ENCODE measurements around the gene OASL. TPM values are rescaled to one million over a fixed set of nuclear protein-coding genes. Genes with fewer than 3 reads are reported as not detected.

OASL gene
- total RNA-seq, 1 donor from 2014 or later, result 0.94 TPM

DNA sequence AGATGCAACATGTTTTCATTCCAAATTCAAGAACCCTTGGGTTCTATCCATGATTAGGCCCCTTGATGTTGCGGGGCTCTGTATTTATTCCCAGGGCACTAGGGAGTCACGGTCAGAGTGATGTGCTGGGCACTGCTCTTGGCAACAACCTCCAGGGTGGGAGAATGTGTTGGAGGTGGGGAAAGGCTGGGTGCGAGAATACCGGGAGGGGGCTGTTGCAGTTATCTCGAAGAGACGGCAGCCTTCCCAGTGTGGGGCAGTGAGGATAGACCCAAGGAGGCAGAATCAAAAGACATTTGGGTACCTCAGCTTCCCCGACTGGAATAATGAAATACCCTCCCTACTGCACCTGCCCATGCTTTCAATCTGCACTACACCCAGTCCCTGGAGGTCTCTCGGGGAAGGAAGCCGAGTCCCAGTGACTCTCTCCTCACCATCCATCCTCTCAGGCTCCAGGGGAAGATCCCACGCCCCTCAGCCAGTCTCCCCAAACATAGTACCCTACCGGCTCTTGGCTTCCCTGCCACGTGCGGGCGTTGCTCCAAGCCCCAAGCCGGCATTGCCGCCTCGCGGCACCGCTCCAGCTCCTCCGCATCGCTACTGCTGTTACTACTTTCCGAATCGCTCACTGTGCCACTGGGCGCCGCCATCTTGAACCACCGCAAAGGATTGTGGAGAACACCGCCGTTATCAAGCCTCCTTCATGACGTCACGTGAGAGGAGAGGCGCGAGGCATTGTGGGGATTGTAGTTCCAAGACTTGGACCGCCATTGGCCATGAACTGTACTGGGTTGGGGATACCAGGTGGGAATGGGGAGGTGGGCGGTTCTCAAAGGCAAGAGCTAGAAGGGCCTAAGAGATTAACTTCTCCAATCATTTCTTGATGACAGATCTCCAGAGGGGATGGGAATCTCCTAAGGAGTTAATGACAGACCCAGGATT, 22.9 kb downstream of the OASL start, which contains the start of gene C12orf43:
Gene C12orf43, minus strand, starts transcription at position 663 of the 942 bp plus-strand sequence. Its CDS starts 13 bp downstream, at position 650.
- DNase-seq (ENCODE audit: low read depth), result peak; percentile 80

DNA sequence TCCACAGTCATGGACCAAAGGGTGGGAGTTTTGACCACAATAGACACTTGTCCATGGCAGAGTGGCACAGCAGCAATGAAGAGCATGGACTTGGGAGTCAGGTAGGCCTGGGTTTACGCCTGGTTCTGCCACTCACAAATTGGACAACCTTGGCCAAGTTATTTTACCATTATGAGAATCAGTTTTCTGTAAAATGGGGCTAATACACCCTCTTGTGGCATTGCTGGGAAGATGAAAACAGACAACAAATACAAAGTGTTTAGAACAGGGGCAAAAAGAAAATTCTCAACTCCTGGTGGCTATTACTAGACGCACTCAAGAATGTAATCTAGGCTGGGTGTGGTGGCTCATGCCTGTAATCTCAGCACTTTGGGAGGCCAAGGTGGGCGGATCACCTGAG, 25.3 kb downstream of the OASL start:
- DNase-seq (ENCODE audit: low read depth), result no peak

GRCh38 chr12:121011820-121012219, 27.2 kb downstream of the OASL start:
- DNase-seq (ENCODE audit: low read depth), result no peak

GRCh38 chr12:121010860-121011259, 28.2 kb downstream of the OASL start:
- no peak for DNase-seq (ENCODE audit: low read depth)

- DNase-seq (ENCODE audit: low read depth), result peak; percentile 68
Observed at GRCh38 chr12:121009741-121010140, 29.3 kb downstream of the OASL start.

DNA sequence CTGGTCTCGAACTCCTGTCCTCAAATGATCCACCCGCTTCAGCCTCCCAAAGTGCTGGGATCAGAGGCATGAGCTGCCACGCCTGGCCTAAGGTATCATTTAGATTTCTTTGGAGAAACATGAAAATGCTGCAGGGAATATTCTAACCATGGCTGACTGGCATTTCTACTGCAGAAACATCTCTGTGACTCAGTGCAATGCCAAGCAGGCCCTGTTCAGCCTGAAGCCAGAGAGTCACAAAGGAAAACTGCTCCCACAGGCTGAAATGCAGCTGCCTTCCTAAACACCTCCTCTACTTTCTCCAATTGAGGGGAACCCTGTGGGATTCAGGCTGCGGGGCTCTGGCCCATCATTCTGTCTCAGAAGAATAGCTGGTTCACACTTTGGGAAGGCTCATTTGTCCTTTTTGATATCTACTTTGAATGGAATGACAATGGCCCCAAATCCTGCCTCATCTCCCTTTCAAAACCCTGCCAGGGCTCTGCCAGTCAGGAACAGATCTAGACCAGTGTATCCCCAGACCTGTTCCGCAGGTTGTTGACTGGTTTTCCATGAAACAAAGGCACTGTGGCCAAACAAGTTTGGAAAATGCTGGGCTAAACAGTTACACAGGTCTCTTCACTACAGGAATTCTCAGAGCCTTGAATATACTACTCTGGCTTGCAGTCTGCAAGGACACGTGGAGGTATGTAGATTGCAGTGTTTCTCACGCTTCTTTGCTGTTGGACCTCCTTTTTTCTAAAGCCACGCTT, 30.5 kb downstream of the OASL start:
- DNase-seq (ENCODE audit: low read depth), result no peak

DNA sequence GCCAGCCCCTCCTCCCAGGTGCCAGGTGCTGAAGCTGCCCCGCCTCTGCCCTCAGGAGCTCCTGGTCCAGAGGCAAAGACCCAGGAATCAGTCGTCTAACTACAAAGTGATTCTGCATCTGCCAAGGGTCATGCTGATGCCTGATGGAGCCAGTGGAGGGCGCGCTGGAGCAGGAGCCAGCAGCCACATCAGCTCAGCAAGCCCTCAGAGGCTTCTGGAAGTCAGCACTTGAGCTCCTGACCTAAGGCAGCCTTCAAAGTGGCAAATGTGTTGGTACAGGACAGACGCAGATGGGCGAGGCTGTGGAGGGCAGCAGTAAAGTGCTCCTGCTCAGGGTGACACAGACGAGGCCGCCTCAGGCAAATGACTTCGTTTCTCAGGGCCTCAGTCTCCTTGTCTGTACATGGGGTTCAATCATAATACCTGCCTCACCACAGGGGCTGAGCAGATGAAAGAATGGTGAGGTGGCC, 33.7 kb downstream of the OASL start:
- peak; percentile 37 for DNase-seq (ENCODE audit: low read depth)

GRCh38 chr12:121004253-121004815, 34.7 kb downstream of the OASL start:
- DNase-seq (ENCODE audit: low read depth), result no peak

- DNase-seq (ENCODE audit: low read depth), result no peak
Observed at GRCh38 chr12:121003650-121004049, 35.4 kb downstream of the OASL start.

DNA sequence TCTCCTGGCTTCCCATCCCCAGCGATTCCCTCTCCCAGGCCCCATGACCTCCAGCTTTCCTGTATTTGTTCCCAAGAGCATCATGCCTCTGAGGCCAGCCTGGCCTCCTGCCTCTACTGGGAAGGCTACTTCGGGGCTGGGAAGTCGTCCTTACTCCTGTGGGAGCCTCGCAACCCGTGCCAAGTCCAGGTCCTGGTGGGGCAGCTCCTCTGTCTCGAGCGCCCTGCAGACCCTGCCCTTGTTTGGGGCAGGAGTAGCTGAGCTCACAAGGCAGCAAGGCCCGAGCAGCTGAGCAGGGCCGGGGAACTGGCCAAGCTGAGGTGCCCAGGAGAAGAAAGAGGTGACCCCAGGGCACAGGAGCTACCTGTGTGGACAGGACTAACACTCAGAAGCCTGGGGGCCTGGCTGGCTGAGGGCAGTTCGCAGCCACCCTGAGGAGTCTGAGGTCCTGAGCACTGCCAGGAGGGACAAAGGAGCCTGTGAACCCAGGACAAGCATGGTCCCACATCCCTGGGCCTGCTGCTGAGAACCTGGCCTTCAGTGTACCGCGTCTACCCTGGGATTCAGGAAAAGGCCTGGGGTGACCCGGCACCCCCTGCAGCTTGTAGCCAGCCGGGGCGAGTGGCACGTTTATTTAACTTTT, 37.1 kb downstream of the OASL start:
- DNase-seq (ENCODE audit: low read depth), result no peak

DNA sequence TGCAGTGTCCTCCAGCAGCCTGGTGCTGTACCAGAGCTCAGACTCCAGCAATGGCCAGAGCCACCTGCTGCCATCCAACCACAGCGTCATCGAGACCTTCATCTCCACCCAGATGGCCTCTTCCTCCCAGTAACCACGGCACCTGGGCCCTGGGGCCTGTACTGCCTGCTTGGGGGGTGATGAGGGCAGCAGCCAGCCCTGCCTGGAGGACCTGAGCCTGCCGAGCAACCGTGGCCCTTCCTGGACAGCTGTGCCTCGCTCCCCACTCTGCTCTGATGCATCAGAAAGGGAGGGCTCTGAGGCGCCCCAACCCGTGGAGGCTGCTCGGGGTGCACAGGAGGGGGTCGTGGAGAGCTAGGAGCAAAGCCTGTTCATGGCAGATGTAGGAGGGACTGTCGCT, 38.0 kb downstream of the OASL start:
- no peak for DNase-seq (ENCODE audit: low read depth)

DNA sequence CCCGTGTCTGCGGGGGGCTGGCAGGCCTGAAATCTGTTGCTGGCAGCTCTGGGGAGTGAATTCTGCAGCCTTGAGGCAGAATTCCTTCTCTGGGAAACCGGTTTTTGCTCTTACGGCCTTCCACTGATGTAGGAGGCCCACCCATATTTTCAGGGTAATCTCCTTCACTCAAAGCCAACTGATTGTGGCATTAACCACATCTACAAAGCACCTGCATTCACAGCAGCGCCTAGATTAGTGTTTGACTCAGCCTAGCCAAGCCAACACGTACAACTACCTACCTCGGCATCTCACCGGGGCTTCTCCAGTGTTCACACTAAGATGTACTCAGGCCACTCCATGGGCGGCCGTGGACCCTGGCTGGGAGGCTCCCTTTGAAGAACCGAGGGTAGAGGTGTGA, 38.5 kb downstream of the OASL start:
- DNase-seq (ENCODE audit: low read depth), result no peak

- no peak for DNase-seq (ENCODE audit: low read depth)
Observed at GRCh38 chr12:120999191-121000120, 39.6 kb downstream of the OASL start.

GRCh38 chr12:120998435-120998834, 40.6 kb downstream of the OASL start:
- DNase-seq (ENCODE audit: low read depth), result no peak

DNA sequence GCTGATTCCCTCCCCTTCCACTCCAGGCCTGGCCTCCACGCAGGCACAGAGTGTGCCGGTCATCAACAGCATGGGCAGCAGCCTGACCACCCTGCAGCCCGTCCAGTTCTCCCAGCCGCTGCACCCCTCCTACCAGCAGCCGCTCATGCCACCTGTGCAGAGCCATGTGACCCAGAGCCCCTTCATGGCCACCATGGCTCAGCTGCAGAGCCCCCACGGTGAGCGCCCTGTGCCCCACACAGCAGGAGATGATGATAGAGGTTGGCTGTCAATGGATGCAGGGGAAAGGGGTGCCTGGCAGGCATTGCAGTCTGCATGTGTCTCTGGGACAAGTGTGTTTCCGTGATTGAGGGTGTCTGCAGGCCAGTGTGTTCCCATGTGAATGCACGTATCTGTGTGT, 41.6 kb downstream of the OASL start:
- no peak for DNase-seq (ENCODE audit: low read depth)

DNA sequence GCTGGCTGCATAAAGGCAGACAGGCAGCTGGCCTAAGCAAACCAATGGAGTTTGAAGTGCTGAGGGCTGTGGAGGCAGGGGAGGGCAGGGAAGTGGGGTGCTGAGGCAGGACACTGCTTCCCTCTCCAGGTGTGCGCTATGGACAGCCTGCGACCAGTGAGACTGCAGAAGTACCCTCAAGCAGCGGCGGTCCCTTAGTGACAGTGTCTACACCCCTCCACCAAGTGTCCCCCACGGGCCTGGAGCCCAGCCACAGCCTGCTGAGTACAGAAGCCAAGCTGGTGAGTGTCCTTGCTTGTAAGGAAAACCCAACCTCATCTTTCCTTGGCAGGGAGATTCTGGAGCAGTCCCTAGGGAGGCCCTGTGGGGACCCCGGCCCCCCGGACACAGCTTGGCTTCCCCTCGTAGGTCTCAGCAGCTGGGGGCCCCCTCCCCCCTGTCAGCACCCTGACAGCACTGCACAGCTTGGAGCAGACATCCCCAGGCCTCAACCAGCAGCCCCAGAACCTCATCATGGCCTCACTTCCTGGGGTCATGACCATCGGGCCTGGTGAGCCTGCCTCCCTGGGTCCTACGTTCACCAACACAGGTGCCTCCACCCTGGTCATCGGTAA, 42.8 kb downstream of the OASL start:
- DNase-seq (ENCODE audit: low read depth), result no peak

GRCh38 chr12:120994589-120995337, 44.3 kb downstream of the OASL start:
- DNase-seq (ENCODE audit: low read depth), result no peak

- no peak for DNase-seq (ENCODE audit: low read depth)
Observed at GRCh38 chr12:120994059-120994458, 45.0 kb downstream of the OASL start.

DNA sequence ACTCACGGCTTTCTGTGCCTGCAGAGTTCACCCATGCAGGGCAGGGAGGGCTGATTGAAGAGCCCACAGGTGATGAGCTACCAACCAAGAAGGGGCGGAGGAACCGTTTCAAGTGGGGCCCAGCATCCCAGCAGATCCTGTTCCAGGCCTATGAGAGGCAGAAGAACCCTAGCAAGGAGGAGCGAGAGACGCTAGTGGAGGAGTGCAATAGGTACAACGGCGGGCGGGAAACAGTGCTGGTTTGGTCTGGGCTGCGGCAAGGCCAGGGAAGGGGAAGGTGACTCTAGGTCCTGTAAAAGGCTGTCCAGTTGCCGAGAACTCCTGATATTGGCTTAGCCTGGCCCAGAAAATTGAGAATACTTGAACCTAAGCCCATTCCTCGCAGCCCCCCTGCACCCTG, 45.5 kb downstream of the OASL start:
- no peak for DNase-seq (ENCODE audit: low read depth)

GRCh38 chr12:120992989-120993388, 46.1 kb downstream of the OASL start:
- no peak for DNase-seq (ENCODE audit: low read depth)

Measured in renal cortical epithelial cell (primary cell).